ENCODE measurements around the gene MAK.
"Not testable (repeated sequence)": the region's sequence is repeated elsewhere in the genome, so short reads cannot be mapped to it uniquely, and the experiment has no call there.

Gene MAK

GRCh38 chr6:10778230-10778629 lies 60.1 kb downstream of the MAK start:
- DNase-seq = no peak

GRCh38 chr6:10771371-10771894 lies 66.9 kb downstream of the MAK start:
- no peak for DNase-seq

- no peak for DNase-seq
Measured at GRCh38 chr6:10769419-10769818, 68.9 kb downstream of the MAK start.

GRCh38 chr6:10763006-10763405 lies 75.3 kb downstream of the MAK start:
- no peak for DNase-seq

- peak; percentile 15 for DNase-seq
Measured at GRCh38 chr6:10759884-10760329, 78.4 kb downstream of the MAK start.

- no peak for DNase-seq
Measured at GRCh38 chr6:10759312-10759839, 79.0 kb downstream of the MAK start.

- no peak for DNase-seq
Measured at GRCh38 chr6:10756085-10756484, 82.3 kb downstream of the MAK start.

GRCh38 chr6:10751757-10752156 lies 86.6 kb downstream of the MAK start:
- DNase-seq = not testable (repeated sequence)

GRCh38 chr6:10750568-10750967 lies 87.8 kb downstream of the MAK start:
- DNase-seq = not testable (repeated sequence)

- DNase-seq = no peak
Measured at GRCh38 chr6:10749734-10750133, 88.6 kb downstream of the MAK start.

- peak; percentile 99 for DNase-seq
Measured at GRCh38 chr6:10747251-10747972, 90.9 kb downstream of the MAK start, which contains the start of gene TMEM14B. Gene TMEM14B, plus strand, starts transcription at chr6:10747805. Its CDS starts 1,441 bp downstream, at chr6:10749246.

- DNase-seq = no peak
Measured at GRCh38 chr6:10746915-10747250, 91.5 kb downstream of the MAK start.

- no peak for DNase-seq
Measured at GRCh38 chr6:10745116-10745515, 93.2 kb downstream of the MAK start.

- DNase-seq = no peak
Measured at GRCh38 chr6:10743515-10743914, 94.8 kb downstream of the MAK start.

- DNase-seq = no peak
Measured at GRCh38 chr6:10742251-10742650, 96.1 kb downstream of the MAK start.

- not testable (repeated sequence) for DNase-seq
Measured at GRCh38 chr6:10741643-10742042, 96.7 kb downstream of the MAK start.

GRCh38 chr6:10740061-10740460 lies 98.3 kb downstream of the MAK start:
- DNase-seq = no peak

- no peak for DNase-seq
Measured at GRCh38 chr6:10736731-10737130, 101.6 kb downstream of the MAK start.

GRCh38 chr6:10733863-10734262 lies 104.5 kb downstream of the MAK start:
- DNase-seq = no peak

GRCh38 chr6:10733151-10733715 lies 105.1 kb downstream of the MAK start:
- DNase-seq = no peak

GRCh38 chr6:10730254-10730653 lies 108.1 kb downstream of the MAK start:
- no peak for DNase-seq

GRCh38 chr6:10725716-10726115 lies 112.6 kb downstream of the MAK start:
- no peak for DNase-seq

GRCh38 chr6:10725044-10725443 lies 113.3 kb downstream of the MAK start:
- no peak for DNase-seq

GRCh38 chr6:10723567-10723881 lies 114.8 kb downstream of the MAK start:
- no peak for DNase-seq
